ENCODE data around the gene AANAT.

The AANAT gene
- 0 to 0.09 (median 0) reads per million in 3 donors for total RNA-seq

GRCh38 chr17:76467366-76467765 is at the start of gene AANAT:
TSS of gene AANAT (plus strand) at chr17:76467603. CDS start at chr17:76468747, 1,144 bp downstream.
- H3K36me3 ChIP-seq (ENCODE audit: control insufficient read depth, insufficient read depth, low read length), result peaks cover 10% of the 10 kb centered on the region
- no peaks in the 10 kb centered on the region for H3K27me3 ChIP-seq (replicated peaks; ENCODE audit: control insufficient read depth, insufficient read depth, low read length, poor library complexity, severe bottlenecking)
- no peak within 1 kb of the TSS for H3K27ac ChIP-seq (ENCODE audit: insufficient read depth, low read length, poor library complexity, severe bottlenecking)
- no peaks in the 10 kb centered on the region for H3K4me1 ChIP-seq (ENCODE audit: control insufficient read depth, insufficient read depth, low read length, poor library complexity, severe bottlenecking)
- no peak for DNase-seq
- H3K9me3 ChIP-seq (ENCODE audit: control insufficient read depth, low read length), result no peaks in the 10 kb centered on the region
- H3K4me3 ChIP-seq (ENCODE audit: insufficient read depth, low read depth, low read length, poor library complexity, severe bottlenecking), result no peak within 1 kb of the TSS

DNA sequence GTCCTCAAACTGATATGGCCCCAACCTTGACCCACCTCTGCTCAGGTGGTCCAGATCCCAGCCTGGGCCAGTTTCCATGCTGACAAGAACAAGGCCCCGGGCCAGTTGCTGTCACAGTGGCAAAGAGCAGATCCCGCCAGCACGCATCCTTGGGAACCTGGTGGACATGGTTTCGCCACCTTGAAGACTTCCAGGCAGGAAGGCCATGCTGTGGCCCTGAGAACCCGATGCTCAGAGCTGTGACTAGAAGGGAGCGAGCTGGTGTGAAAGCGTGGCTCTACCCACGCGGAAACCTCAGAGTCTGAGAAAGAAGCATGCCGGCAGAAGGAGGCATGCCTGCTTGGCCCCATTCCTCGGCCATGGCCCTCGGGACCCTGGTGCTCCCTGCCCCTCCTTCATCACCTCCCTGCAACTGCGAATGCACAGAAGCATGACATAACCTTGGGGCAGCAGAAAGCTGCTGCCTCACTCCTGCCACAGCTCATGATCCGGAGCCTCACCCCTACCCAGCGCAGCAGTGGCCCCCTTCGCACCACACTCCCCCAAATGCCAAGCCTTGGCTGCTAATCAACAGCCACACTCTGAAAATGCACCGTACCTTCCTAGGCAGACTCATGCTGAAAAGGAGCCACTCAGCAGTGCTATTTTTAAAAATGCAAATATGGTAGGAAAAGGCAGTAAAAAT is 47.7 kb upstream of the AANAT start:
- Histone ChIP-seq H3K27ac (ENCODE audit: insufficient read depth, low read length, poor library complexity, severe bottlenecking) (no peak overlapping the region), H3K4me1 (ENCODE audit: control insufficient read depth, insufficient read depth, low read length, poor library complexity, severe bottlenecking) (no peaks in the 10 kb centered on the region)

GRCh38 chr17:76420356-76421043 is 46.9 kb upstream of the AANAT start:
- Histone ChIP-seq H3K4me1 (ENCODE audit: control insufficient read depth, insufficient read depth, low read length, poor library complexity, severe bottlenecking) (no peaks in the 10 kb centered on the region), H3K27ac (ENCODE audit: insufficient read depth, low read length, poor library complexity, severe bottlenecking) (no peak overlapping the region), H3K9me3 (ENCODE audit: control insufficient read depth, low read length) (no peaks in the 10 kb centered on the region), H3K36me3 (ENCODE audit: control insufficient read depth, insufficient read depth, low read length) (peaks cover 4% of the 10 kb centered on the region), H3K4me3 (ENCODE audit: insufficient read depth, low read depth, low read length, poor library complexity, severe bottlenecking) (no peak overlapping the region), H3K27me3 (replicated peaks; ENCODE audit: control insufficient read depth, insufficient read depth, low read length, poor library complexity, severe bottlenecking) (no peaks in the 10 kb centered on the region)
- no peak for DNase-seq

More for the DNA sequence above, 47.7 kb upstream of the AANAT start:
- Histone ChIP-seq H3K36me3 (ENCODE audit: control insufficient read depth, insufficient read depth, low read length) (peaks cover 4% of the 10 kb centered on the region), H3K27me3 (replicated peaks; ENCODE audit: control insufficient read depth, insufficient read depth, low read length, poor library complexity, severe bottlenecking) (no peaks in the 10 kb centered on the region), H3K4me3 (ENCODE audit: insufficient read depth, low read depth, low read length, poor library complexity, severe bottlenecking) (no peak overlapping the region), H3K9me3 (ENCODE audit: control insufficient read depth, low read length) (no peaks in the 10 kb centered on the region)
- DNase-seq, result no peak

DNA sequence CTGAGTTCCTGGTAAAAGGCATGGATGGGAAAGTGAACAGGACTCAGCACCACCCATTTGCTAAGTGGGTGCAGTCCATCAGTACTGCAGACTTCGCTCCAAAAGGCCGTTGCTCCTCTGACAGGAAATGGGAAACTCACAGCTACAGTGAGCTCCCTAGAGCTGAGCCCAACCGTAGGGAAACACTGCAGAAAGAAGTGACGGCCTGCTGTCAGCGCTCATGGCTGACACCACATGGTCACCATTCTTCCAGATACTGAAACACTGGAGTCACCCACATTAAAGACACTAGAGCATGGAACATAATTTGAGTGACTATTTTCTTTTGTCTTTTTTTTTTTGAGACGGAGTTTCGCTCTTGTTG is 46.4 kb upstream of the AANAT start:
- no peak overlapping the region for H3K4me3 ChIP-seq (ENCODE audit: insufficient read depth, low read depth, low read length, poor library complexity, severe bottlenecking)
- no peaks in the 10 kb centered on the region for H3K27me3 ChIP-seq (replicated peaks; ENCODE audit: control insufficient read depth, insufficient read depth, low read length, poor library complexity, severe bottlenecking)
- no peak overlapping the region for H3K27ac ChIP-seq (ENCODE audit: insufficient read depth, low read length, poor library complexity, severe bottlenecking)

GRCh38 chr17:76422406-76422805 is 45.0 kb upstream of the AANAT start:
- Histone ChIP-seq H3K27me3 (replicated peaks; ENCODE audit: control insufficient read depth, insufficient read depth, low read length, poor library complexity, severe bottlenecking) (no peaks in the 10 kb centered on the region), H3K4me1 (ENCODE audit: control insufficient read depth, insufficient read depth, low read length, poor library complexity, severe bottlenecking) (no peaks in the 10 kb centered on the region), H3K36me3 (ENCODE audit: control insufficient read depth, insufficient read depth, low read length) (peaks cover 4% of the 10 kb centered on the region), H3K9me3 (ENCODE audit: control insufficient read depth, low read length) (no peaks in the 10 kb centered on the region), H3K27ac (ENCODE audit: insufficient read depth, low read length, poor library complexity, severe bottlenecking) (no peak overlapping the region), H3K4me3 (ENCODE audit: insufficient read depth, low read depth, low read length, poor library complexity, severe bottlenecking) (no peak overlapping the region)
- DNase-seq, result no peak

More for the DNA sequence above, 46.4 kb upstream of the AANAT start:
- no peak for DNase-seq
- Histone ChIP-seq H3K9me3 (ENCODE audit: control insufficient read depth, low read length) (no peaks in the 10 kb centered on the region), H3K36me3 (ENCODE audit: control insufficient read depth, insufficient read depth, low read length) (peaks cover 4% of the 10 kb centered on the region), H3K4me1 (ENCODE audit: control insufficient read depth, insufficient read depth, low read length, poor library complexity, severe bottlenecking) (no peaks in the 10 kb centered on the region)

- peaks cover 4% of the 10 kb centered on the region for H3K36me3 ChIP-seq (ENCODE audit: control insufficient read depth, insufficient read depth, low read length)
- no peak overlapping the region for H3K27ac ChIP-seq (ENCODE audit: insufficient read depth, low read length, poor library complexity, severe bottlenecking)
- no peak overlapping the region for H3K4me3 ChIP-seq (ENCODE audit: insufficient read depth, low read depth, low read length, poor library complexity, severe bottlenecking)
- no peak for DNase-seq
- H3K4me1 ChIP-seq (ENCODE audit: control insufficient read depth, insufficient read depth, low read length, poor library complexity, severe bottlenecking), result no peaks in the 10 kb centered on the region
- no peaks in the 10 kb centered on the region for H3K27me3 ChIP-seq (replicated peaks; ENCODE audit: control insufficient read depth, insufficient read depth, low read length, poor library complexity, severe bottlenecking)
- no peaks in the 10 kb centered on the region for H3K9me3 ChIP-seq (ENCODE audit: control insufficient read depth, low read length)
Observed at GRCh38 chr17:76422860-76423259, 44.5 kb upstream of the AANAT start.

GRCh38 chr17:76426853-76427252 is 40.5 kb upstream of the AANAT start:
- peaks cover 2% of the 10 kb centered on the region for H3K36me3 ChIP-seq (ENCODE audit: control insufficient read depth, insufficient read depth, low read length)
- H3K9me3 ChIP-seq (ENCODE audit: control insufficient read depth, low read length), result no peaks in the 10 kb centered on the region
- no peaks in the 10 kb centered on the region for H3K27me3 ChIP-seq (replicated peaks; ENCODE audit: control insufficient read depth, insufficient read depth, low read length, poor library complexity, severe bottlenecking)
- H3K4me3 ChIP-seq (ENCODE audit: insufficient read depth, low read depth, low read length, poor library complexity, severe bottlenecking), result no peak overlapping the region
- H3K4me1 ChIP-seq (ENCODE audit: control insufficient read depth, insufficient read depth, low read length, poor library complexity, severe bottlenecking), result no peaks in the 10 kb centered on the region
- H3K27ac ChIP-seq (ENCODE audit: insufficient read depth, low read length, poor library complexity, severe bottlenecking), result no peak overlapping the region
- DNase-seq, result no peak

GRCh38 chr17:76427501-76428231 is 39.7 kb upstream of the AANAT start:
- no peaks in the 10 kb centered on the region for H3K27me3 ChIP-seq (replicated peaks; ENCODE audit: control insufficient read depth, insufficient read depth, low read length, poor library complexity, severe bottlenecking)
- no peak overlapping the region for H3K27ac ChIP-seq (ENCODE audit: insufficient read depth, low read length, poor library complexity, severe bottlenecking)
- H3K4me3 ChIP-seq (ENCODE audit: insufficient read depth, low read depth, low read length, poor library complexity, severe bottlenecking), result no peak overlapping the region
- no peaks in the 10 kb centered on the region for H3K9me3 ChIP-seq (ENCODE audit: control insufficient read depth, low read length)
- DNase-seq, result no peak
- H3K36me3 ChIP-seq (ENCODE audit: control insufficient read depth, insufficient read depth, low read length), result no peaks in the 10 kb centered on the region
- no peaks in the 10 kb centered on the region for H3K4me1 ChIP-seq (ENCODE audit: control insufficient read depth, insufficient read depth, low read length, poor library complexity, severe bottlenecking)

DNA sequence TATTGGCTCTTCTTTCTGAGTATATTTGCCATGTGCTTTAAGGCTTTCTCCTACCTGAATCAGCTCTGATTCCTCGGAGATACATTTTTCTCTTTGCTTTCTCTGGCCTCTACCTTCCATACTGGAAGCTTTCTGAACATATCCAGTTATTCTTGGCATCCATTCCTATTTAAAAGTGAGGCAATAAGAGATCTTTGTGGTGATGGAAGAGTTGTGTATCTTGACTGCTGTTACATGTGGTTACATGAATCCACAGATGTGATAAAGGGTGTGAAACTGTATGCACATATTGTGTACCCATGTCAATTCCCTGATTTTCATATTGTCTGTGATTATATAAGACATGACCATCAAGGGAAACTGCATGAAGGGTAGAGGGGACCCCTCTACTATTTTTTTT is 38.9 kb upstream of the AANAT start:
- H3K36me3 ChIP-seq (ENCODE audit: control insufficient read depth, insufficient read depth, low read length), result no peaks in the 10 kb centered on the region
- no peak overlapping the region for H3K4me3 ChIP-seq (ENCODE audit: insufficient read depth, low read depth, low read length, poor library complexity, severe bottlenecking)
- no peak for DNase-seq
- H3K27me3 ChIP-seq (replicated peaks; ENCODE audit: control insufficient read depth, insufficient read depth, low read length, poor library complexity, severe bottlenecking), result no peaks in the 10 kb centered on the region
- H3K27ac ChIP-seq (ENCODE audit: insufficient read depth, low read length, poor library complexity, severe bottlenecking), result no peak overlapping the region
- no peaks in the 10 kb centered on the region for H3K4me1 ChIP-seq (ENCODE audit: control insufficient read depth, insufficient read depth, low read length, poor library complexity, severe bottlenecking)
- no peaks in the 10 kb centered on the region for H3K9me3 ChIP-seq (ENCODE audit: control insufficient read depth, low read length)

DNA sequence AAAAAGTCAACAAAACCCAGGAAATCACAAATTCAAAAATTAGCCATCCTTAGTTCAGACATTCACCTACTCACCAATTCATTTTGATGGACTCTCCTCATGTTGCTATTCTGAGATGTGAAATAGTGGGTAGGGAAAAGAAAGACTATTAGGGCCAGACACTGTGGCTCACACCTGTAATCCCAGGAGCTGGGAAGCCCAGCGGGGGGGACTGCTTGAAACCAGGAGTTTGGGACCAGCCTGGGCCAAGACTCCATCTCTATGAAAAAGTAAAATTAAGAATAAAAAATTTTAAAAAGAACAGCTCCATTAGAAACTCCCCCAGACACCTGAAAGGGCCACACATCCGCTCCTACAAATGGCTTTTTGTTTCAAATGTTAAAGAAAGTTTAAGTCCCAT is 35.9 kb upstream of the AANAT start:
- Histone ChIP-seq H3K9me3 (ENCODE audit: control insufficient read depth, low read length) (no peaks in the 10 kb centered on the region), H3K4me1 (ENCODE audit: control insufficient read depth, insufficient read depth, low read length, poor library complexity, severe bottlenecking) (no peaks in the 10 kb centered on the region), H3K27ac (ENCODE audit: insufficient read depth, low read length, poor library complexity, severe bottlenecking) (no peak overlapping the region), H3K36me3 (ENCODE audit: control insufficient read depth, insufficient read depth, low read length) (peaks cover 5% of the 10 kb centered on the region), H3K27me3 (replicated peaks; ENCODE audit: control insufficient read depth, insufficient read depth, low read length, poor library complexity, severe bottlenecking) (no peaks in the 10 kb centered on the region), H3K4me3 (ENCODE audit: insufficient read depth, low read depth, low read length, poor library complexity, severe bottlenecking) (no peak overlapping the region)
- DNase-seq, result no peak

Measured in effector memory CD4-positive, alpha-beta T cell (primary cell).